HG03571 (cell line): Measurements from ENCODE around the gene THAP12.
"Not testable (repeated sequence)": the region's sequence is repeated elsewhere in the genome, so short reads cannot be mapped to it uniquely, and the experiment has no call there.

Source experiments
- ATAC-seq: cut with Tn5 transposase; IDR thresholded peaks from one replicate; pipeline ENCODE4 v1.9.1; 2021; ENCODE audit not compliant: unreplicated experiment

The THAP12 gene

DNA sequence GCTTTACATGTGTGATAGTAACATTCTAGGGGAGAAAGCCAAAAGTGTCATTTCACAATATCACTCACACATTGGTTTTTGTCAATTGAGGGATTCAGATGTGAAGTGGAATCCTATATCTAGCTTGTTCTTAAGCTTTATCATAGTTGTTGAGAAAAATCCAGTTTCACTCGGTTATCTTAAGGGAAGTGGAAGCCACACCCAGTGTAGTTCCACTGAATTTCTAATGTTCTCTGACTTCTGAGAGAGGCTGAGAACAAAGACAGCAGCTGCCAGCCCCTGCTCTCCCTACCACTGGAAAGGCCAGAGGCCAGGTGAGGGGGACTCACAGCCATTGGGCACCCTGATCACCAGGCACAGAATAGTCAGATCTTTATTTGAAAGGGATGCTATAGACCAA lies 53.7 kb downstream of the THAP12 start:
- no peak for ATAC-seq

DNA sequence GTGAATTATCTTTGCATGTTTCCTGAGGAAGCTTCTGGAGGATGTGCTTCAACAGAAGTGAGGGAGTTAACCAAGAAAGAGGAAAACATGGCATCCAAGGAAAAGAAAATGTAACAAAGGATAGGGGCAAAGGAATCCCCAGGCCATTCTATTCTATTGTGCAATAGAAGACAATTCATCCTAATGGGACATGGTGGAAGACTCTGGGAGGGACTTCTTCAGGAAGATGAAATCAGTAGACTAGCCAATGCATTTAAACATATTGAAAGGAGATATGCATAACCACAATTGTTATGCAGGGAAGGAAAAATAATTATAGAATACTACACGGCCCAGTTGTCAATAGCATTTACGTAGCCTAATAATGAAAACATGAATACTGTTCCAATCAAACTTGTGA lies 55.7 kb downstream of the THAP12 start:
- no peak for ATAC-seq

DNA sequence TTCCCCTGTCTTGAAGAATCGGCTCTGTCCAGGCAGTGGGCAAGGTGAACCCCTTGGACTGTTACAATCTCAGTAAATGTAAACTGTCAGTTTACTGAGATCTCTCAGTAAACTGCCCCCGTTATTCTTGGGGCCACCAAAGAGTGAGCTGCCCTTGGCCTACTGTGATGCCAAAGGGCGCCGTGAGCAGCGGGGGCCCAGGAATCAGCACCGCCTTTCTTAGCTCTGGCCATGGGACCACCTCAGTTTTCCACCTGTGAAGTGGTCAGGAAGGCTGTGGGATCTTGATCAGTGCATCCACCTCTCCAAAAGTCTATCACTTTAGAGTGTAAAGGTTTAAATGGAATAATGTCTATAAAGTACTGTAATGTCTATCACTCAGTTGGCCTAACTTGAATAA lies 57.1 kb downstream of the THAP12 start:
- no peak for ATAC-seq

DNA sequence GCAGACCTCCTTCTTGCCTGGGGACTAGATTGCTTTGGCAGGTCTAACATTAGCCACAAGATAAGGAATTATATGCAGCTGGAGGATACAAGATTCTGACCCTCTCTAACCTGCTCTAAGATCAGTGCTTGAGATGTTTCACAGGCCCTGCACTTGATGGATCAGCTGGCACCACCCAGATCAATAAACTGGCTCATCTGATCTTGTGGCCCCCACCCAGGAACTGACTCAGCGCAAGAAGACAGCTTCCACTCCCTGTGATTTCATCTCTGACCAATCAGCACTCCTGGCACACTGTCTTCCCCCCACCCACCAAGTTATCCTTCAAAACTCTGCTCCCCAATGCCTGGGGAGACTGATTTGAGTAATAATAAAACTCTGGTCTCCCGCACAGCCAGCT lies 57.6 kb downstream of the THAP12 start:
- ATAC-seq: not testable (repeated sequence)

DNA sequence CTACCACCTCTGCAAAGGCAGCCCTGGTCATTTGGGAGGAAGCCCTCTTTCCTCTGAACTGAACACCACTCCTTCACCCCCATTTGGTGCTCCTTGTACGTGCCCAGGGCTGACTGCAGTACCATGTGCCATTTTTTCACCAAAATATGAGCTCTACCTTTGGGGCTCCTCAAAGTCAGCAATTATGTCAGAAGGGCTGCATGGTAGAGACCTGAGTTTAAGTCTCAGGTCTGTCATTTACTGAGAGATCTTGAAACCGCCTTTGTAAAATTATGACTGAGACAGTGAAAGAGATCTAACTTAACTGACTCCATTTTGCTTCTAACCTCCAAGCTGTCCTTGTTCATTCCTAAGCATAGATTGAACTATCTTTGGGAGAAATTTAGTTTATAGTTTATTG lies 58.0 kb downstream of the THAP12 start:
- ATAC-seq: no peak

DNA sequence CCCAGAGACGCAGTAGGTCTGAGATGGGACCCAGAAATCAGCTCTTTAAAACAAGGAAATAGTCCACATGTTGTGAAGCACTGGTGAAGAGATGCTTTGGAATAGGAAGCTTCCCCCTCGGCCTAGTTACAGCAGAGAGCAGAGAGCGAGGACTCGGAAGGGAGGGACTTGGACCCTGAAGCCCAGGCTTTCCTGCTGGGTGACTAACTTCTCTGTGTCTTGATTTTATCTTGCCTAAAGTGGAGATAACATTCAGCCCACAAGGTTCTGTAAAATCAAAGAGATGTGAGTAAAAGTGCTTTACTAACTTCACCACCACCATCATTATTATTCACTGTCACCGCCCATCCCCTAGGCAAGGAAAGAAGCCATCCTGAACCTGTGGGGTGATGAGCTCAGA lies 58.4 kb downstream of the THAP12 start:
- ATAC-seq: no peak

DNA sequence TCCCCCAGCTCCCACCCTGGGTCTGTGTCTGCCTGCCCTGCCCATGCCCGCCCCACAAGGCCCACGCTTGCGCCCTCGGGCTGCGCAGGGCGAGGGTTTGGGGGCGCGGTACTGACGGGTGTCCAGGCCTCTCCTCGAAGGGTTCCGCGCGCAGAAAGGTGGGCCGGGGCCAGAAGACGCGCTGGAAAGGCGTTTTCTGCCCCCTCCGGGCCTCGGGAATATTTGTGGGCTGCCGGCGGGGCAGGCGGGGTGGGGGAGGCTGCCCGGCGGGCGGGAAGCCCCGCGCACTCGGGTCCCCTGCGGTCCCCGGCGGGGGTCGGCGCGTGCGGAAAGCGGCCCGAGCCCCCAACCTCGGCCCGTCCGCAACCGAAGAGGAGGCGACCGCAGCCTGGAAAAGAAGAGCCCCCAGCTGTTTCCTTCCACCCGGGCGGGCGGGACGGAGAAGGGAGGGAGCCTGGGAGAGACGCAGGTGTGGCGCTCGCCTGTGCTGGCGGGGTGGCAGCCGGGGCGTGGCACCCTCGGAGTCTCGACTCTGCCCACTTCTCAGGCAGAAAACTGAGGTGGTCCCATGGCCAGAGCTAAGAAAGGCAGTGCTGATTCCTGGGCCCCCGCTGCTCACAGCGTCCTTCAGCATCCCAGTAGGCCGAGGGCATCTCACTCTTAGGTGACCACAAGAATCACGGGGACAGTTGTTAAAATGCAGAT lies 59.0 kb downstream of the THAP12 start:
- ATAC-seq: no peak

DNA sequence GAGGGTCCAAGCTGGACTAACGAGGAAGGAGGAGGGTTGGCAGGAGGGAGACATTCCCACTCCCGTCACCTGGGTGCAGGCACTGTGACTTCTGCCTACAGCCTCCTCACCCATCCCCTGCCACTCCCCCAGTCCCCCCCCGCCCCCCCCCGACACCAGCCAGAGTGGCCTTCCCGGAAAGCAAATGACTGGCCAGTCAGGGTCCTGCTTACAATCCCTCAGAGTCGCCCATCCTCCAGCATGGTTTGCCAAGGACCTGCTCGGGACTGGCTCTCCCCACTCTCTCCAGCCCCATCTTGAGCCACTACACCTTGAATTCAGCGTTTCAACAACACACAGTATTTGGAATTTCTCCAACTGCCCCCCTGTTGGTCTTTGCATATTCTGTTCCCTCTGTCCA lies 59.6 kb downstream of the THAP12 start:
- no peak for ATAC-seq

DNA sequence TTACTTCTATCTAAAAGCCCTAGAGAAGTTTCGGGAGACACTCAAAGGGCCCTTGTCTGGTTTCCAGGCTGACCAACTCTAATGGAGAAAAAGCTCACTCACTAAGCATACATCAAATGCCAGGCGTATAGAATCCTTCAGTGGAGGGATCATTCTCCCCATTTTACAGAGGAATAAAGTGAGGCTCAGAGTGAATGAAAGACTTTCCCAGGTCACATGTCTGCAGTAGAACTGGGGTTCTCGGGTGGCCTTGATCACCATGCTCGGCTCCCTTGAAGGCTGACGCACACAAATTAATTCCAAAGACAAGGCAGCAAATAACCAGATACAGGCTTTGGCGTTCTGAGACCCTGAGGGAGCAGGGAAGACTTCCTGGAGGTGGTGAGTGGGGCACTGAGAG lies 60.0 kb downstream of the THAP12 start:
- no peak for ATAC-seq

DNA sequence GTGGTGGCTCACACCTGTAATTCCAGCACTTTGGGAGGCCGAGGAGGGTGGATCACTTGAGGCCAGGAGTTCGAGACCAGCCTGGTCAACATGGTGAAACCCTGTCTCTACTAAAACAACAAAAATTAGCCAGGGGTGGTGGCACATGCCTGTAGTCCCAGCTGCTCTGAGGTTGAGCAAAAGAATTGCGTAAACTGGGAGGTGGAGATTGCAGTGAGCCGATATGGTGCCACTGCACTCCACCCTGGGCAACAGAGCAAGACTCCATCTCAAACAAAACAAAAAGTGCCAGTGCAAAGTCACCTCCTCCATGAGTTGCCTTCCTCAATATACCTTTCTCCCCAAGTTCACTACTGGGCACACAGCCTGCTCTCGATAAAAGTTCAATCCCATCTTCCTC lies 61.1 kb downstream of the THAP12 start:
- ATAC-seq: not testable (repeated sequence)

DNA sequence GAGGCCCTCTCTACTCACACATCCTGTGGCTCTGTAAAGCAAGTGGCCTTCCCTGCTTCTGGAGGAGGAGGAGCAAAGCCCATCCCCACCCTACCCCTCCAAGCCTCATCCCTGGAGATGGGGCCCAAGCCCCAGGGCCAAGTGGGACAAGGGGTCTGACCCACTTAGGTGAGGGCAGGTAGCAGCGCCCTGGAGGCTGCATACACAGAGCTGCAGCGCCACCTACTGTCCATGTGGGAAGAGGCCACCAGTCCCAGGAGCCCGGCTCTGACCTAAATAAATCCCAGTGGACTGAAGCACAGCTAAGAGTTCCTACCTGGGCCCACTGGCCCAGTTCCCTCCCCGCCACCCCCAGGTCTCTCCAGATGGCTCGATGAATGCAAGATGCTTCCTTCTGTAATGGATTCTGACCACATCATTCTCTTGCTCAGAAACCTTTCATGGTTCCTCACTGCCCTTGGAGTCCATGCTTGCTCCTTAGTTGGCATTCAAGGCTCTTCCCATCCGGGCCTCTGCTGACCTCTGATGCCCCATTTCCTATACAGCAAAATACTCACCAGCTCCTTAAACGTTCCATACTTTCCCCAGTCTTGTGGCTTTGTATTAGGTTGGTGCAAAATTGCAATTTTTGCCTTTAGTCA lies 62.1 kb downstream of the THAP12 start:
- no peak for ATAC-seq

DNA sequence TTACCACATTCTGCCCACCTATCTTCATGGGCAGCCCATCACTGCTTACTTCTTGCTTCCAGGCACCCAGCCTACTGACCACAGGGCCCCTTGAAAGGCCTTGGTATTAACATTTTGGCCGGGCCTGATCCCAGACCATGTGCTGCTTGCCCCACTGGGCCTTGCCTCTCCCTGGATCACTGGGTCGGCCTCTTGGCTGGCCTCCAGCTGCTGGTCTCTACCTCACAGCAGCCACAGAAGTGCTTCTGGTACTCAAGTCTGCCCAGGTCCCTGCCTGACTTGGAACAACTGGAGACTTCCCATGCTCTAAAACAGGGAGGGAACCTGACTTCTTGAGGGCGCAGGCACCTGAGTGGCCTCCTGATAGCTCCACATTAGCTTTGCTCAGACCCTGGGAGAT lies 63.6 kb downstream of the THAP12 start:
- no peak for ATAC-seq

DNA sequence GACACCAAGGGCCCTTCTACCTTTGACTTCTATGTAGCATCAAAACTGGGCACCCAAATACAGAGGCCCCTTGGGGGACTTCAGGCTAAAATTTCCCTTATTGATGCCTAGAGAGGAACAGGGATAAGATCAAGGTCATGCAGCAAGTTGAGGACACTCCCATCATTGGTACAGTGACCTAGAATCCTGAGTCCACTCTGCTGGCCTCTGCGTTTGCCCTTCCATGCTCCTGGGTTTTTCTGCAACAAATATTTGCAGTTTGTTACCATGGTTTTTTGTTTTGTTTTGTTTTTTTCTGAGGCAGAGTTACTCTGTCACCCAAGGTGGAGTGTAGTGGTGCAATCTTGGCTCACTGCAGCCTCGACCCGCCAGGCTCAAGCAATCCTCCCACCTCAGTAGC lies 64.2 kb downstream of the THAP12 start:
- no peak for ATAC-seq

DNA sequence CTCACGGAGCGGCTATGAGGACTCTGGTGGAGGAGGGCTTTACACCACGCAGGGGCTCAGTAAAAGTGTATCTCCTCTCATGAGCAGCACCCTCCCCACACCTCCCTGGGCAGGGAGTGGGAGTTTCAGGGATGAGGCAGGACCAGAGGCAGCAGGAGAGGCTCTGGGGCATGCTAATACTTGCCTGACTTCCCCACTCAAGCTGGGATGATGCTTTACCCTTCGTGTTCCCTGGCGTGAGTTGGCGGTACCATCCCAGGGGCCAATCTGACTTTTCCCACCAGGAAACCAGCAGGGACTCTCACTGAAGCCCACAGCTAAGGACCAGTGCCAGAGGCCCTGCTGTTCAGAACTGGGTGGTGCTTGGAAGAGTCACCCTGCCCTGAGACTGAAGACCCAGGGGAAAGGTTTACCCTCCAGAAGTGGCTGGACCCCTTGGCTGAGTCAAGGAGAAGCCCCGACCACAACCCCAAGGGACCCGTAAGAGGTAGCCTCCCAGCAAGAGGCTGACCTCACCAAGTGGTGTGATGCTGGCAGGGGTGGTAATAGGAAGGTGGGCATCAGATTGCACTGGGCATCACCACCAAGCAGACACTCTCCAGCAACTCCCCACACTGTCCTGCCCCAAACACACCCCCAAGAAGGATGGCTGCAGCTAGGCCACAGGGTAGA lies 65.6 kb downstream of the THAP12 start:
- no peak for ATAC-seq

DNA sequence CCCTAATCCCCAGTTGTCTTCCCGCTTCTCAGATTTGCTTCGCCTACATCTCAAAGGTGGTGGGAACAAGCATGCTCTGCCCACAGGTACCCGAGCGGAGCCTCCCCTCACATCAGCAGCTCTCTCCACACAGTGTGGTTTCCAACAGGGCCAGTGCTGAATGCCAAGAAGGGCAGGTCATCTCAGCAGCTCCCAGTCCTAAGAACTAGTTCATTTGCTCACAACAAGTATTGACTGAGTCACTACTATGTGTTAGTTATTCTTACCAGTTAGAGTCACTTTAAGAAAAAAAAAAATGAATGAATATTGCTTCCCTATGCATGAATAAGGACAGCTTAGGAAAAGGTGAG lies 66.2 kb downstream of the THAP12 start:
- ATAC-seq: no peak

DNA sequence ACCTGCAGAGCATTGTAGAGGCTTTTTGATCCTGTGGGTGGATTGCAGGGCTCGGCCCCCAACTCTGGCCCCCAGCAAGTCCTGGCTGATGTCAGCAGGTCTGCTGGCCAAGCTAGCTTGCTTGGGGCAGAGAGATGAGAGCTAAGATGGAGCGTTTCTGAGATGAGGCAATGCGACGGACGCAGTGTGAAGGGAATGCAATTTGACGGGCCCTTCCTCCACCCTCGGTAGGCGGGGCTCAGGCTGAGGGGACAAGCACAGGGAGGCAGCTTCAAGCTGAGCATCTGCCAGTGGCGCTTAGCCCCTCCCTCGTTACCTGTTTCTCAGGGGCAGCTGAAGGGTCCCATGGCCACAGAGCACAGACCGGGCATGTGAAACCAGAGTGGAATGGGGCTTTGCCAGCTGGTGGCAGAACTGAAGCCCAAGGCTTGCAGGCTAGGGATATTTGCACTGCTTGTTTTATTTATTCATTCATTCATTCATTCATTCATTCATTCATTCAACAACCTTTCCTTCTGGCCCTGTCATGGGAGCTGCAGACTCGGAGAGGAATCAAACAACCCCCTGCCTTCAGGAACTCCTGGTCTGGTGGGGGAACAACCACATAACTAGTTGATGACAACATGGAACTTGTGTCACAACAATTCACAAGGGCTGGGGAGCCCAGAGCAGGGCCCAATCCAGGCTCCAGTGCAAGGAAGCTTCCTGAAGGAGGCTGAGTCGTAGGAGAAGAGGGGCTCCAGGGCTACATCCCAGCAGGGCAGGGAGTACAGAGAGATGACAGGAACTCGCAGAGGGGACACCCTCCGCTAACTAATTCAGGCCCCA lies 66.8 kb downstream of the THAP12 start:
- no peak for ATAC-seq

DNA sequence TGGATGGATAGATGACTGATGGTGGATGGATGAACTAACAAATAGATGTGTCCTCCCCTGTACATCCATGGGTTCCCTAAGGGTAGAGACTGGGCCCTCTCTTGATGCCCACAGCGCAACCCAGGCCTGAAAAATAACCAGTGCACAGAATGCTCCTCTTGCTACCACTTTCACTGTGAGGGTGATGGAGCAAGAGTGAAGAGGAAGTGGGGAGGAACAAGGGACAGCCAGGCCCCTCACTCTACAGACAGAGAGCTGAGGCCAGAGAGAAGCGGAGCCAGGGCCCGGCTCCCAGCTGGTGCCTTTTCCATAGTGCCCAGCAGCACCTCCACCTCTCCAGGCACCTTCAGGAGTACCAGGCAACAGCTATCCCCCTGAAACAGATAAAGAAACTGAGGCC lies 67.7 kb downstream of the THAP12 start:
- no peak for ATAC-seq

DNA sequence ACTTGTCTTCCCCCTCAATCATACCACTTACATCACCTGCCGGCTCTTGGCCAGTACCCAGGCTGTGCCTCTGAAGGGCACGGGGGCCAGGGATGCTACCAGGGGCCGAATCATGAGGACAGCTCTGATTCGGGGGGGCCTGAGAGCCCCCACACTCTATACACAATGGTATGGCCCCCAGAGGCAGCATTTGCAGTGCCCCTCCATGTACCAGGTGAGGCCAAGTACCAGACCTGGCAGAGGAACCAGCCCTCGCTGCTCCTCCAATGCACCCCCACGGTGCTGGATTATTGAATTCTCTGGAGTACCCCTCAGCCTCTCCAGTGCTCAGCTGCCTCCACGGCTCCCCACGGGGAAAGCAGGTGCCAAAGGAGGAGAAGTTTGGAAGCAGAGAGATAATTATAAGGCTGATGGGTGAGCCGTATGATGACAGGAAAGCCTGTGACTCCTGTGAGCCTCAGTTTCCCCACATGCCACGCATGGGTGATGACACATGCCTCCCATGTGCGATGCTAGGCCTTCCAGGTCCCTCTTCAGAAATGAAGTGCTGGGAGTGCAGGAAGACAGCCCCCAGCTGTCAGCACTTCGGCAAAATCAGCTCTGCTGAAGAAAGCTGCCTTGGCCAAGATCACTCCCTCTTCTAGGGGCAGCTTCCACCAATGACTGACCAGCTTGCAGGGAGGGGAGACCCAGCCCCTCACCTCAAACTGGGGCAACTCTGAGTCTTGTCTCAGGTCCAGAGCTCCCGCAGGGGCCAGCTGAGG lies 69.9 kb downstream of the THAP12 start:
- no peak for ATAC-seq

DNA sequence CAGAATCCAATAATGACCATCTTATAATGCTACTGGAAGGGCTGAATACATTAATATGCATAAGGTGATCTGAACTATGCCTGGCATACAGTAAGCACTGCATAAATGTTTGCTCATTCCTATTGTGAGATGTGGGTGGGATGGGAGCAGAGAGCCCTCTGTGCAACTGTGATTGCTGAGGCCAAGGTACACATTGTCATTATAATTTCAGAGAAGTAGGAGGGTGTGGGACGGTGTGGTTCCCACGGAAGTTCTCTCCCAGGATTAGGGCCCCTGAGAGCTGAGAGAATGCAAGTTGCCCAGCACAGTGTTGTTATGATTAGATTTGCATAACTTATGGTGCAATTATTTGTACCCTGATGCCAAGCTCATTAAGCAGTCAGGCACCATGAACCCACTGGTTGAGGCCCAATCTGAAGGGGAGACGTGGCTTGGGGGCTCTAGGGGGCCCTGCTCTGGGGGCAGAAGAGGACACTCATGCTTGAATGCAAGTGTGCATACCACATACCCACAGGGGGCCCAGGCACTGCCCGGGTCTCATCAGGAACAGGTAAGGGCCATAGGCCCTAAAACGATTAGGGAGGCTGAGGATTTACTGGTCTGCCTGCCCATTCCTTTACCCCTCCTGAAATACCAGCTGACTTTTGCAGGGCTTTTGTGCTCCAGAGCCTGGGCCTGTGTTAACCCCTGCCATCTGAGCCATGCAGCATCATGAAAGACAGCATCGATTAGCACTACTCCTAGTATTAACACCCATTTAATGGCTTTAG lies 72.8 kb downstream of the THAP12 start:
- ATAC-seq: no peak

DNA sequence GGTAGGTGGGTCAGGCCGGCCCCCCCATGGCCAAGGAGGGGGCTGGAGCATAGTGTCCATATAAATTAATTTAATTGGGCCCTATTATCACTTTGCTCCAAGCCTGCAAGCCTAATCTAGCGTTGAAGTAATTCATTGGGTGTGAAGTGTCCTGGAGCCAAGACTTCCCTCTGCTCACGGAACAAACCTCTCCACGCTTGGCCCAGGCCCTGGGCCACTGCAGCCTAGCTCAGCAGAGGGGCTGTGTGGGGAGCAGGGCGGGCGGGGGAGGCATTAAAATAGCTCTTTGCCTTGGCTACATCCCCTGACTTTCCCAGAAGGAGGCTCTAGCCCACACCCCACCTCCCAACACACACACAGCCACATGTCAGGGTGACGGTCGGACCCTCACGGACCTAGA lies 73.5 kb downstream of the THAP12 start:
- no peak for ATAC-seq
